KG1 (cell line): ENCODE measurements around the gene BCAR3.
A peak's percentile ranks its signal among the peaks of the same experiment; 100 is the strongest.
"Not testable (repeated sequence)": the region's sequence is repeated elsewhere in the genome, so short reads cannot be mapped to it uniquely, and the experiment has no call there.

ENCODE experiments used
- DNase-seq: peaks from one replicate; lab custom pipeline; 2025; lab: John Stamatoyannopoulos, UW

Gene BCAR3

GRCh38 chr1:93596329-93597089, 85.1 kb downstream of the BCAR3 start:
- DNase-seq, result no peak

DNA sequence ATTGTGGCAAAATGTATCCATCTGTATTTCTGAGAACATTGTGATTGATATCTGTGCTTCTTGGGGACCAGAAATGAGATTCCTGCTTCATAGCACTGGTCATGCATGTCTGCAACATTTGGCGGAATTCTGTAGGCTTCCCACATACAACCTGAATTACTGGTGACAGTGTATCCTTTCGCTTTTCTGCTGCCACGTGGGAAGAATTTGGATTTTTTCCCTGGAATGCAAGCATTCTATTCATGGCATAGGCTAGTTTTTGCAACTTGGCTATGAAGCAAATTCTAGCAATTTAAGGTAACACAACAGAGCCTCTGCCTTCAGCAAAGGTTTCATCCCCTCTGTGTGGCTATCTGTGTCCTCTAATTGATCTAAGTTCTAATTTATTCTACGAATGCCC, 85.9 kb downstream of the BCAR3 start:
- DNase-seq, result no peak

- no peak for DNase-seq
Measured at GRCh38 chr1:93595266-93595665, 86.4 kb downstream of the BCAR3 start.

DNA sequence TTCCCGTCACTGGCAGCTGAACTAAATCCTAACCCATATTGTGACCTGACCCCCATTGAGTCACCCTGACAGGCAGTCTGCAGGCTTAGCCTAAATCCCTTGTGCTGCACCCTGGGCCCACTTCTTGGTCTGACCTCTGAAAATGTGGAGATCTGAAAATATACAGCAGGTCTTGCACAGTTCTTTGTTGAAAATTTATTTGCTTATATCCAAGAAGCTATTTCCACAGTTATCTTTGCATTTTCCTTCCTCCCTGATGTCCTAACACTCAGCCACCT, 87.1 kb downstream of the BCAR3 start:
- no peak for DNase-seq

DNA sequence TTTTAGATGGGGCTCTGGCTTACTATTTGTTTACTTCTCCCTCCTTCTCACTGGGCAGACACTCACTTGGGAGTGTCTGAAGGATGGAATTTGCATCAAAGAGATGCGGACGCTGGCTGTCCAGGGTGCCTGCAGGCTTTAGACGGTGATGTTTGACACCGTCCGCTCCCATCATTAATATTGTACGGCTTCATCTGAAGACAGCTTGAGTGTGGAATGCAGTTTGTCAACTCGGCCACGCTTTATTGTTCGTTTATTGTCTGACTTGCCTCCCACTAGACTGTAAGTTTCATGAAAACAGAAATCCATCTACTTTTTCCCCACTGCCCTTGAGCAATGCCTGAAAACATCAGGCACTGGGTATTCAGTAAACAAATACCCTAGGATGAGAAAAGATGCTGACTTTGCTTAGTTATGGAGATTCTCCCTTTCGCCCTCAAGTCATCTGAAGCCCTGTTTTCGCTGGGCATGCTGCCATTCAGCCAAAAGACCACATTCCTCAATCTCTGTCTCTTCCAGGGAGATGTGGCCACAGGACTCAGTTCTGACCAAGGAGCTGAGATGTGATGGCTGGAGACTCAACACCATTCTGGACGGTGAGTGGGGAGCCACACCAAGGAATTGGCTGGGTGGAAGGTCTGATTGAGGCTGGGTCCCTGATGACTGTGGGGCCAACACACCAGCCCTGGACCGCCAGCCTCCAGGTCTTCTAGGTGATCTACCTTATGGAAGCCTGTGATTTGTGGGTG, 87.6 kb downstream of the BCAR3 start:
- DNase-seq, result no peak

DNA sequence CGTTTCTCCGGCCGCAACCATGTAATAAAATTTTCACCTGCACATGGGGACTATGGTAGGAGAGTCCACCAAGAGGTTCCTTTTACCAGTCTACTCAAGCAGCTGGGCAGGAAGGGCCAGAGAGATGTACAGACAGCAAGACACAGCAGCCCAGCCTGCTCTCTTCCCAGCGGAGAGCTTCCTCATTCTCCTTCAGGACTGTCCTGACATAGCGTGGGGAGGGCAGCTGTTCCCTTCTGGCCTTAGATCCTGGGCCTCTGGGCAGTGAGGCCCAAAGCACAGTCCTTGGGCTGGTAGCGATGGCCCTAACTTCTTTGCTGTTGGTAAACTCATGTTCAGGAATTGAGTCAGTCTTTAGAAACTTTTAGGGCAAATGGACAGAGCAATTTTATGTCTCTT, 89.1 kb downstream of the BCAR3 start:
- DNase-seq, result no peak

- DNase-seq, result peak; percentile 31
Measured at GRCh38 chr1:93591676-93592550, 89.7 kb downstream of the BCAR3 start.

- DNase-seq, result not testable (repeated sequence)
Measured at GRCh38 chr1:93591291-93591675, 90.4 kb downstream of the BCAR3 start.

GRCh38 chr1:93588955-93589354, 92.7 kb downstream of the BCAR3 start:
- DNase-seq, result no peak

GRCh38 chr1:93588206-93588605, 93.4 kb downstream of the BCAR3 start:
- peak; percentile 33 for DNase-seq

DNA sequence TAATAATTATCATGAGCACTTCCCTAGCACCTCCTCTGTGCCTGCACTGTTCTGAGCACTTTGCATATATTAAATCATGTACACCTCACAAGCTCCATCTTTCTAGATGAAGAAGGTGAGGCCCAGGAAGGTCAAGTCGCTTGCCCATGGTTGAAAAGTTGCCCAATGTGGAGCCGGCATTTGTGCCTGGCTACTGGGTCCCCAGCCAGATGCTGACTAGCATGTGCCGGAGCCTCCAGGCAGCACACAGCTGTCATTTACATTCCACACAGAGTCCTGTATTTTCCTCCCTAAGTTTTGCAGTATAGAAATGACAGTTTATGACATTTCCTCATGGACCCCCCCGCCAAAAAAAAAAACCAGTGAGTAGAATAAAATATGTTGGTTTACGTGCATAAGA, 94.3 kb downstream of the BCAR3 start:
- no peak for DNase-seq

GRCh38 chr1:93585059-93585966, 96.3 kb downstream of the BCAR3 start:
- DNase-seq, result no peak

DNA sequence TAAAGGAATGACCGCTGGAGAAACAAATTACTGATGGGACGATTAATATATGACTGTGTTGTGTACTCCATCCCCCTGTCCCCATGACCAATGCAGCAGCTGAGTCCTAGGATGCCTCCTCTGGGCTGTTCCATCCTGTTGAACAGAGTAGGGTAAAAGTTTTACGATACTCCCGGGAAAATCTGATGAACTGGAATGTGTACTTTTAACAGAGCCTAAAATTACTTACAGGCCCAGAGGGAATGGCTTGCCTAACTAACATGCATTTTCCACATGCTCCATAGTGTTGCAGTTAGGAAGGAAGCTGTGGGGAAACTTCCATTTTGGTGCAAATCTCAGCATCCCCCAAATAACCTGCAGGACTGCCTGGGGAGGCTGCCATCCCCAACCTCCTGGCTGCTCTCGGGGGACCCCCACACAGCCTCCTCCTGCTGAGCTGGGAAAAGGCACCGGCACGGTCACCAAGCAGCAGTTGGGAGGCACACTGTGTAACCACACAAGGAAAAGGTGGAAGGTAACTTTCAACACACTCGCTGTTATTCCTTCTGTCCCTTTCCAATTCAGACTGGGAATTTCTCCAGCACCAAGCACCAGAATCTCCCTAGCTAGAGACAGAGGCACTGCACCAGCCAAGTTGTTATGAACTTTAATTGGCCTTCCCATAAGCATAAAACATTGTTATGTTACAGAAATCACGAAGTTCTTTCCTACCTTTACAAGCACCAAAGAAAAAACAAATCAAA, 97.2 kb downstream of the BCAR3 start:
- DNase-seq, result no peak

- DNase-seq, result no peak
Measured at GRCh38 chr1:93581917-93582850, 99.5 kb downstream of the BCAR3 start.

DNA sequence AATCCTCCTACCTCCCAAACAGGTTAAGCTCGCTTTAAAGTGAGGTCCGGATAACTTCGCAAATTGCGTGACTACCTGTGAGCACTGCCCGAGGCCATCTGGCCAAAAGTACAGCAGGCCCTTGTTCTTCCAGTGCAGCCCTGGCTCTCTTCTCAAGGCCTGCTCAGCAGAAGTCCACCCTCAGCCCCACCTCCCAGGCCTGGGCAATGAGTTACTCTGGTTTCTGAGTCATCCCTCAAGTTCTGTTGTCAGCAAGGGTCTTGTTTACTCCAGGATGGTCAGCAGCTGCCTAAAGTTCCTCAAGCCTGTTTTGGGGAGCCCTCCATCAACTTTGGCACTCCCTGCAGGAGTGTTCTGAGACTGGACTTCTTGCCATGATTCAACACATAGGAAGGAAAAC, 101.7 kb downstream of the BCAR3 start:
- DNase-seq, result no peak

DNA sequence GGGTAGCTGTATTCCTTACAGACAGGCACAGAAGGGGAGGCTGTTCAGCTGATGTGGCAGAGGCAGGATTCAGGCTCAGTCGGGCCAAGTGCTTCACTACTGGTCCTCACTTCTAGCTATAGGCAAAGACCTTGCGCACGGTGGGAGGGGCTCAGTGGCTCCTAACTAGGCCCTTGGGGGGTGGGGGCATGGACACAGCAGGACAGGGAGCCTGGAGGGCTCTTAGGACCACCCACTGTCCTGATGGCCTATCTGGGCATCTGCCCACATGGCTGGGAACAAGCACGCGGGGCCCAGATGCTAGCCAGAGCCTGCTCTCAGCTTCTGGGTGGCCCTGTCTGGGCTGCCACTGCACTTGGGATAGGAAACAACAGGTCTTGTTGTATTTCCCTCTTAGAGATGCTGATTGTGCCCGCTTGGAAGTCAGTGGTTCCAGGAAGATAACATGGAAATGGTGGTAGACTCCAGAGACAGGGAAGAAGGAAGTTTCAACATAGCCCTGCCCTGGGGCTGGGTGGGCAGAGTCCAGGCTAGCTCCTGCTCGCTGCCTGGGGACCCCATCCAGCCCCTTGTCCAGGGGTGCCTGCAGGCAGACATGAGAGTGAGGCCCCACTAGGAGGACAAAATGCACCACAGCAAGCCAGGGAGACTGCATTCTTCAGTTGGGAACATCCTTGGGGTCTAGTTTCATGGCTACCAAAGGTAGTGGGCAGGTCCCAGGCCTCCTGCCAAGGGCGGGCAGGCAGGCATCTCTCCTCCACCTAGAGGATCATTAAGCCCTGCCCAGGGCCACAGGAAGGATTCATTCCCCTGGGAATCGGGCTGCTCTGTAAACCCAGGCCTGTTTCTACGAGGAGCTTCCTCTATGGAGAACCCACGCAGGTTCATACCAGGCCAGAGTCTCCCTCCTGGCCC, 102.5 kb downstream of the BCAR3 start:
- no peak for DNase-seq

DNA sequence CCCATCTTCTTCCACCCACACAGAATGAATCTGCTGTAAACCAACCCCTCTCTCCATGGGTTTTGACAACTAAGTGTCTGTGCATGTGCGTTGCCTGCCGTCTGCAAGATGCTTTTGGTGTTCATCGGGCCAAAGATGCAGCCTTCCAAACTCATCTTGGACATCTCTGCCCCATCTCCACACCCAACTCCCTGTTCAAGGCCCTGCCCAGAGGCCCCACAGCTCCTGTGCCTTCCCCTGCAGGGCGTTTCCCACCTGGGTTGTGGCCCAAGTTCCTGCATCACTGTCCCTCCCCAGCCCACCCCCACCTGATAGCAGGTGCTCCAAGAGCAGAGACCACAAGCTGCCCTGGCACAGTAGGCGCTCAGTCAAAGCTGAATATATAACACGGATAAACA, 103.2 kb downstream of the BCAR3 start:
- no peak for DNase-seq

GRCh38 chr1:93577536-93578432, 103.9 kb downstream of the BCAR3 start:
- DNase-seq, result no peak
